Measurements from ENCODE around the gene TXNL1.
"Not testable (repeated sequence)": the region's sequence is repeated elsewhere in the genome, so short reads cannot be mapped to it uniquely, and the experiment has no call there.

The TXNL1 gene

DNA sequence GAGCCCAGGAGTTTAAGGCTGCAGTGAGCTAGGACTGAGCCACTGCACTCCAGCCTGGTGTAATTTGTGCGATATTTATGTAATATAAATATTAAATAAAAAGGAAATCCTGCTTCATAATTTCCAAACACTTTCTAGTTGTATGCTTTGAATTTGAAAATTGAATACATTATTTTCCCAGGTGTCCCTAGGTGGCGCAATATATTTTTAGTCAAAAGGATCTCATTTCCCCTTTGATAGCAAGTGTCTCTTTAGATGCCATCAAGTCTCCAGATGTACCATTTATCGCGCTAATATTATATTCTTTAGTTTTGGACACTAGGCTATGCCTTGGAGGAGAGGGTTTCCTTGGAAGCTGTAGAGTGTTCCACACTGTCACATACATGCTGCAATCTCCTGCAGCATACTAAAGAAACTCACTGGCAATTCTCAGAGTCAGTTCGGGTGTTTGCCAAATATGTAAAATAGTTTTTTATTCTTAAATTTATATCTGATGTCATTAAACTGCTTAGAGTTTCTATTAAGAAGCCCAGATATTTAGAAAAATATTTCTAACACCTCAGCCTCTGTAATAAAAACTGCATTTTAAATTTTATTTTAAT is 7.1 kb upstream of the TXNL1 start:
- DNase-seq (ENCODE audit: low read depth): no peak

DNA sequence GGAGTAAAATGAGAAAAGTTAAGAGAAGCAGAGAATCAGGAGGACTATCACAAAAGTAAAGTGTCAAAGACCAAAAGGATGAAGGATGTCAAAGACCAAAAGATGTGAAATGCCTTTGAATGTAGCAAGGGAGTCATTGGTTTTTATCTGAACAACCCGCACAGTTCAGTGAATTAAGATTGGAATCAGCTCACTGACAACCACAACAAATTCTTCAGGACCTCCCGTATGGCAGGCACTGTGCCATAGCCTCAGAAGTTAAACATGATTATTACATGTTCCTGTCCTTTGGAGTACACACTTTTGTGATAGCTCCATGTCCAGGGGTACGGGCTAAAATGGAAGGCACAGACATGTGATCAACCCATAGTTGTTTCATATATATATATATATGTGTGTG is 5.0 kb upstream of the TXNL1 start:
- no peak for DNase-seq (ENCODE audit: low read depth)

DNA sequence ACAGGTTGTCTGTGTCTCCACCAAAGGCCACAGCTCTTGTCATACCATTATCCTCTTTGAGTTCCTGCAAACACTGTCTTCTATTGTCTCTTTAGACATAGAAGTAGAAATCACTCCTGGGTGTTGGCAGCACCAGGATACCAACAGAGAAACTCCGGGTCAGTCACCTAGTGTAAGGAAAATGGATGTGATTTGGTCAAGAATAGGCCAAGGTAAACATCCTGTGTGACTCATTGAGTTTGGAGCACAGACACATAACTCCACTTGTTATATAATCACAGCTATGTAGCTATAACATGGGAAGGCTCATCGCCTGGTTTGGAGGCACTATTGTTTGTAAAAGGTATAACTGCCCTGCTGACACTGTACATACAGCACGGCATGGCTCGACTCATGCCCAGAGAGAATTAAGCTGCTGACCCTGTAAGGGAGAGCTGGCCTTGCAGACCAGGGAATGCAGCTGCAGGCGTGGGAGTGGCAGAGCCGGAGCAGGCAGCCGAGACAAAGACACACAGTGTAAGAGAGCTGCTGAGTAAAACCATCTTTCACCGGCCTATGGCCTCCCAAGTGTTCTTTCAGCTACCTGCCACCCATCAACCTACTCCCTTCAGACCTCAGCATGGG is 3.4 kb upstream of the TXNL1 start:
- no peak for DNase-seq (ENCODE audit: low read depth)

DNA sequence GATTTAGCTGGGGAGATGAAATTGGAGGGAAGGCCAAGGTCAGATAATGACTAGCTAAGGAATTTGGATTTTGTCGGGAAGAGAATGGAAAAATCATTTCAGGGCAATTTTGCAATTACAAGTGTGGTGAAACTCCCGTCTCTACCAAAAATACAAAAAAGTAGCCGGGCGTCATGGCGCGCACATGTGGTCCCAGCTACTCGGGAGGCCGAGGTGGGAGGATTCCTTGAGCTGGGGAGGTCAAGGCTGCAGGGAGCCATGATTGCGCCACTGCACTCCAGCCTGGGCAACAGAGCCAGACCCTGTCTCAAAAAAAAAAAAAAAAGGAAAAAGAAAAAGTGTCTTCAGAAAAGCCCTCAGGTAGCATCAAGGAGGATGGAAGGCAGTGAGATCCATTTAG is 1.2 kb upstream of the TXNL1 start:
- DNase-seq (ENCODE audit: low read depth): no peak

DNA sequence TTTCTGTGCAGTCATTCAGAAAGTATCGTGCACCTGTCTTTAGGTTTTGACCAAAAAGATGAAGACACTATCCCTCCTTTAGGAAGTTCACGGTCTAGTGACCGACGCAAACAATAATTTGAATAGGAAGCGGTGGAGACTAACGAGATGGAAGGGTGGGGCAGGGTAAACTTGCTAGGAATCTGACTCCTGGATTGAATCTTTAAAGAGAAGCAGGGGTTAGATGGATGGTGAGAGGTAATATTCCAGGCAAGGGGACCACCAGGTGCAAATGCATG is 651 bp upstream of the TXNL1 start:
- DNase-seq (ENCODE audit: low read depth): no peak

DNA sequence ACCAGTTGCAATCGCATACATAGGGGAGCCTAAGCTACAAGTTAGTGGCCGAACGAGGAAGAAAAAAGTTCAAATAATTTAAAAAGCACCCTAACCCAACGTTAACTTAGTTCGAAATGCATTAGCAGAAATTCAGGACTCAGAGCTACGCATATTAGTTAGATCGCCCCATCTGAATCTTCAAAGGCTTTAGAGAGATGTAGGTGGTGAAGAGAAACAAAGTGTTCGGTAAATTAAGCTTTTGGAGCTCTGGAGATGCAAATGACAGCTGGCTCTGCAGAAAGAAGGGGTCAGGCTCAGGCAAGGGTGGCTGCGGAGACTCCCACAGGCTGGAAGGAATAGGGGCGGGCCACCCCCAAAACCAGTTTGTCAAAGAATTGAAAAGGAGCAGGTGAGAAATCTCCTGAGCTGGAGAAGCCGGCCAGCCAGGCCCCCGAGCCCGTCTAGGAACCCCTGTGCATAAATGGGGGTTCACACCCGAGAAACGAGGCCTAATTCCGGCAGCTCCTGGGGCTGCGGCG is 621 bp downstream of the TXNL1 start:
- DNase-seq (ENCODE audit: low read depth): no peak

DNA sequence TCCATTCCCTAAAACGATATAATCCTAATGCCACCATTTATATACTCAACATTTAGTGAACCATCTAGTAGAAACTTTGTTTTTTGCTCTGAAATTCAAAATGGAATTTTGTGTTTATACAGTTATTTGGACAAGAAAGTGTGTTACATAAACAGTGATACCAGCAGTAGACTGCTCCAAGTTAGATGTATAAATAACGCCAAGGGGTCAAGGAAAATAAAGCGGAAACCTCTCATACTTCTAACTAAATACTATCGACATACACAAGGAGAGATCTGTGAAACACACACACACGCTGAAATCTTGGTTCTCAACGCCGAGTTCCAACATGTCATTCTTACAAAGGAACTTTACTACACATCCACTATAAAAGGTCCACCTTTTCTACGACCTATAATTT is 1.2 kb downstream of the TXNL1 start:
- no peak for DNase-seq (ENCODE audit: low read depth)

DNA sequence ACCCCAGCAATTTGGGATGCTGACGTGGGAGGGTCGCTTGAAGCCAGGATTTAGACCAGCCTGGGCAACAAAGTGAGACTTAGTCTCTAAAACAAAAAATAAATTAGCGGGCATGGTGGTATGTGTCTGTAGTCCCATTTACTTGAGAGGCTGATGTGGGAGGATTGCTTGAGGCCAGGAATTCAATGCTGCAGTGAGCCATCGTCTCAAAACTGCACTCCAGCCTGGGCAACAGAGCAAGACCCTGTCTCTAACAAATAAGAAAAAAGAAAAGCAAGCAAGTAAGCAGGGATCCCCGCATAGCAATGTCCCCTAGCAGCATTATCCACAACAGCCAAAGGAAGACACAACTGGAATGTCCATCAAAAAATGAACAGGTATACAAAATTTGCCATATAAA is 3.4 kb downstream of the TXNL1 start:
- DNase-seq (ENCODE audit: low read depth): no peak

DNA sequence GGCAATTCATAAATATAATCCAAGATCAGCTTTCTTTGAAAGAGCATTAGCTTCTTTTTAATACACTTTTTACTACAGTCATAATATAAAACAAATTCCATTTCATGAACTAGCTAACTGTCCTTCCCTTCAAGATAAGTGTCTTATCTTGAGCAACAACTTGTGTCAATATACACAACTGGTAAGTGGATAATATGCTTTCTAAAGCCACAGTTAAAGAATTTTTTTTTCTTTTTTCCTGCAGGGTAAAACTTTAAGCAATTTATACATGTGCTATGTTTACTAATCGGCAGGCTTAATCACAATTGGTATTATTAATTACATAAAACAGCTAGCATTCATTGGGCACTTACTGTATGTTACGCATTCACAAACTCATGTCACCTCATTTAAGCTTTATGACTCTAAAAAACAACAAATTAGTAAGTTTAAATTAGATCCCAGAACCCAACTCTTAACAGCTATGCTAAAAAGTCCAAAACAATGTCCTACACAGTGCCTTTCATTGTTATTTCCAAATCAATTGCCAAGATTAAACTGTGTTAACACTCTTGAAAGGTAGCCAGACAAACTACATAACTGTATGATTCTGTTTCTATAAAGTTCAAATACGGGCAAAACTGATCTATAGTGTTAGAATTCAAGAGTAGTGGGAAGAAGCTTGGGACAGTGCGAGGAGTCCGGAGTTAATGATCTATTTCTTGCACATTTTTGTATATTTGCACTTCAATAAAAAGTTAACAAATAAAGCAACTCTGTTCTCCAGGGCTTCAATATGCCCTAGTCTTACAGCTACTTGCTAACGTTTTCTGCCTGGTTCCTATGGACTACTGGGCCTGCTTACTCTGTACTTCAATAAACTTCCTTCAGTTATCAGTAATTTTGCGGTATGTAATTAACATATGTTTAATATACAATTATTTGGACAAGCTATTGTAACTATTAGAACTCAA is 6.0 kb downstream of the TXNL1 start:
- DNase-seq (ENCODE audit: low read depth): no peak

DNA sequence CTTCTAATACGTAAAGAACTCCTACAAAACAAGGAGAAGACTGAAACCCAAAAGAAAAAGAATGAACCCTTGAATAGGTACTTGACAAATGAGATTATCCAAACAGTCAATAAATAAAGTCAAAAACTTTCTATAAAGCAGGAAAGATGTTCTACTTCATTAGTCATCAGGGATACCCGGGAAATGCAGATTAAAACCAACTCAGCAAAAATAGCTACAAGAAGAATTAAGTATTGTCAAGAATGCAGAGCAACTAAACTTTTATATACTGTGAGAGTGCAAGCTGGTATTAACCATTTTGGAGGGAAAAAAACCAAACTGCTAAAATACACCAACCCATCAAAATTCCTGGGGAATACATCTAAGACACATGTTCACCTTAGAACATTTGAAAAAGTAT is 10.4 kb downstream of the TXNL1 start:
- no peak for DNase-seq (ENCODE audit: low read depth)

DNA sequence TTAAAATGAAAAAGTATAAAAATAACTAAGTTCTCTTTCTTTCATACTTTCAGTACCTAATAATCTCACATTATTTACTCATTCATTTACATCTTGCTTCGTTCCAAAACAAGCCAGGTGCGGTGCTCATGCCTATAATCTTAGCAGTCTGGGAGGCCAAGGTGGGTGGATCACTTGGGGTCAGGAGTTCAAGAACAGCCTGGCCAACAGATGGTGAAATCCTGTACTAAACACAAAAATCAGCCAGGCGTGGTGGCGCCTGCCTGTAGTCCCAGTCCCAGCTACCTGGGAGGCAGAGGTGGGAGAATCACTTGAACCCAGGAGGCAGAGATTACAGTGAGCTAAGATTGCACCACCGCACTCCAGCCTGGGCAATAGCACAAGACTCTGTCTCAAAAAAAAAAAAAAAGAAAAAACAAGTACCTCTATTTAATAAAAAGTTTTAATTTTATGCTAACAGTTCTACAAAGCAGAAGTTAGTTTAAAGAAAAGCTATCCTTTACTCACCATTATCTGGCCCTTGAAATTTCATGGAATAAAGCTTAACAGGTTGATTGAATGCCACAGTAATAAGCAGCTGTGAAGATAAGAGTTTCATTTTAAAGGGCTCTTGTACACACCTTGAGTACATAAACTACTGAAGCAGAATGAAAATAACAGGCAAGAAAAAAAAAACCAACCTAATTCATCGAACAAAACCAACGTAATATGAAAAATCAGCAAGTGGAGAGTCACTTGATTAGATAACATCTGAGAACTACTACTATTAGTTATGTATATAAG is 22.5 kb downstream of the TXNL1 start:
- DNase-seq (ENCODE audit: low read depth): no peak

DNA sequence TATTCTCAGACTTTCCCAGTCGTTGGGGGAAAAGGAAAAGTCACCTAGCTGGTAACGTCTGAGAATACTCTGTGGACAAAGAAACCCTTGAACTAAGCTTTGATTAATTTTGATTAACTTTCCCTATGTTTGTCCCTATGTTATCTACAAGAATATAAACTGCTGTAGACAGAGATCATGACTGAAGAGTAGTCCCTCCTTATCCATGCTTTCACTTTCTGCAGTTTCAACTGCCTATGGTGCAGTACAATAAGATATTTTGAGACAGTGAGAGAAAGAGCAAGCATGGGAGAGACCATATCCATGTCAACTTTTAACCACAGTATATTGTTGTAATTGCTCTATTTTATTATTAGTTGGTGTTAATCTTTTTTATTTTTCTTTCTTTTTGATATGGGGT is 31.8 kb downstream of the TXNL1 start:
- no peak for DNase-seq (ENCODE audit: low read depth)

DNA sequence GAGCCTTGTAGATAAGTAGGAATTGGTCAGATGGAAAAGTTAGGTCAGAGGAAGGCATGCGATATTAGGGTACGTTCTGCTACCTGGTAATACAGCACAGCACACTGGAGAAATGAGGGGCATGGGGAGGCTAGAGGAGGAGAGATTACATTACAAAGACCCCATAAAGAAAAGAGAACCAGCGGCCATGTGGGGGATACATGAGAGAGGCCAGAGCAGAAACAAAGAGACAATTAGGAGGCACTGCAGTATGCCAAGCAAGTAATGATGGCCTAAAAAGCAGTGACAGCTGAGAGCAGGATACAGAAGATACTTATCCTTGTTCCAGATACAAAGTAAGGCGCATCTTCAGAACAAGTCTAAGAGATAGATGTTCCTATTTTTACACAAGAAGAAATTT is 40.0 kb downstream of the TXNL1 start:
- no peak for DNase-seq (ENCODE audit: low read depth)

DNA sequence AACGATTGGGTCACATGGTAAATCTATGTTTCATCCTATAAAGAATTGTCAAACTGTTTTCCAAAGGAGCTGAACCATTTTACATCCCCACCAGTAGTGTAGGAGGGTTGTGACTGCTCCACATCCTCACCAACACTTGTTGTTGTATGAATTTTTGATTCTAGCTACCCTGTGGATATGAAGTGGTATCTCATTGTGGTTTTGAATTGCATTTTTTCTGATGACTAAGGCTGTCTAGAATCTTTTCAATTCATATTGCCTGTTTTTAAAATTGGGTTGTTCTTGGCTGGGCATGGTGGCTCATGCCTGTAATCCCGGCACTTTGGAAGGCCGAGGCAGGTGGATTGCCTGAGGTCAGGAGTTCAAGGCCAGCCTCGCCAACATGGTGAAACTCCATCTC is 44.5 kb downstream of the TXNL1 start:
- no peak for DNase-seq (ENCODE audit: low read depth)

DNA sequence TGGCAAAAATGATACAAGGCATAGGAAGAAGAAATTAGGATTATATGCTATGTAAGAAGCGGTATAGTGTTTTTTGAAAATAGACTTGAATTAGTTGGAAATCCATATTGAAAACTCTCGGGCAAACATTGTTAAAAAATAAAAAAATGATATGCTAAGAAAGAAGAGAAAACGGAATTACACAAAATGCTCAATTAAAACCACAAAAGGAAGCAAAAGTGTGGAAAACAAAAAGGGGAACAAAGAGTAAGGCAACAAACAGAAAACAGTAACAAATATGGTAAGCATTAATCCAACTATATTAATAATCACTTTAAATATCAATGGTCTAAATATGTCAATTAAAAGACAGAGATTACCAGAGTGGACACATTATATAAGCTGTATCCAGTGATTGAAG is 58.4 kb downstream of the TXNL1 start:
- DNase-seq (ENCODE audit: low read depth): no peak

DNA sequence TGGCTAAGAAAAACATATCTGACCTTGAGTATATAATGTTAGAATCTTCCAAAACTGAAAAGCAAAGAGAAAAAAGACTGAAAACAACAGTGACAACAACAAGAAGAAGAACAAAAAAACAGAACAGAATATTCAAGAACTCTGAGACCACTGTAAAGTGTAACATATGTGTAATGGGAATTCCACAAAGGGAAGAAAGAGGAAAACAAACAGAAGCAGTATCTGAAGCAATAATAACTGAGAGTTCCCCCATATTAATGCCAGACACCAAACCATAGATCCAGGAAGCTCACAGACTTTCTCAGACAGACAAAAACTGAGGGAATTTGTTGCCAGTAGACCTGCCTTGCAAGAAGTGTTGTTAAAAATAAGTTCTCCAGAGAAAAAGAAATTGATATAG is 58.9 kb downstream of the TXNL1 start:
- DNase-seq (ENCODE audit: low read depth): no peak

DNA sequence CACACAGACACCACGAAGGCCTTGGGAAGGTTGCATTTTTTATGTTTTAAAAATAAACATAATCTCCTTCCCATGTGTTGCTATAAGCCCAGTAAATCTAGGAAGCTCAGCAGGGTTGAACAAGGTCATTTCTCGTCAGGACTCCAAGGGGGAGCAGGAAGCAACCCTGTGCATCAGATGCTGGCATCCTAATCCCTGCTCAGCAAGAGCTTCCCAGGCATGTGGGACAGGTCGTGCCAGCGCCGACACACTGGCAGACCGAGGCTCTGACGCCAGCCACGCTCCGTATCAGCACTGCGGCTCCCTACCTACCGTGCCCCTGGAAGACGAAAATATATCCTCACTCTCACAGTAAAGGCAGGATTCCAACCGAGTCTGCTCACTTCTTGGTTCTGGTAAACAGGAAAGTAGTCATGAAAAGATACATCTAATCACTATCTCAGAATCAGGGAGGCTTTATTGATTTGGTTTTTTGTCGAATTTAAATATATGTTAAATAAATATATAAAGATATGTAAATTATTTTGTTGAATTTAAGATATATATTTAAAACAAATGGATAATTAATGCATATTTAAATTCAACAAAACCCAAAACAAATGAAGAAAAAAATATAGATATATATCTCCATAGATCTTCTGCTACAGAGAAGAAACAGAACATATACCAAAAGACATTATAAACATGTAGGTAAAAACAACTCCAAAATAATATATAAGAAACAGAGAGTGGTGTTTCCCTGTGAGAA is 61.4 kb downstream of the TXNL1 start:
- DNase-seq (ENCODE audit: low read depth): no peak

DNA sequence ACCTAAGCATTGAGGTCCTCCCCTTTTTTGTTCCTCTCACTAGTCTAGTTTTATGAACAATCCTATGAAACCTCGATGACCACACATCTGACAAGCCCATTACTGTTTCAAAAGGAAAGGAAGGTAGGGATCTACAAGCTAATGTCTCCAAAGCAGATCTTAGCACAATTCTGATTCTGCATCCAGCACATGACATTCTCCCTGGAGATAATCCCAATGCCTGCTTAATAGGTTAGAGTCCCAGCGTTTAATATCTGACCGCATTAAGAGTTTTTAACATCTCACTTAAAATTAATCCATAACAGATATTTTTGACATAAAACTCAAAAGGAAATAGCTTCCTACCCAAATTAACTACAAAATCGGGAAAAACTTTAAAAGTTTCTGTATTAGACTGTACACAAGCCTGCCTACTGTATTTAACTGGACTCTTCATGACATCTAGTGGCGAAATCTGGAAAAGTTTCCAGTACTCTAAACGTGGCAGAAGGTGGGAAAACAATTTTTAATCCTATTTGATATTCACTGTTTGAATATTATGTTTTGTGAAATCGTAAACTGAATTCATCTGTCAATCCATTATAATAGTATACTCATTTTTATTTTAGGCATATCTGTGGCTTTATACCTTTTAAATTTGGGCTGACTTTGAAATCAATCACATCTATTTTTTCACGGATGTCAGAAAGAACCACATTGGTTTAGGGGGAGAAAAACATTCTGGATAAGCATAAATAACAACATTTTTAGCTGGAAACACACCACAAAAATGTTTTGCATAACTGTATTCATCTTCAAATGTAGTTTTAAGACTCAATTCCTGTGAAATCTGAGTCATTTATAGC is 62.4 kb downstream of the TXNL1 start:
- DNase-seq (ENCODE audit: low read depth): no peak

DNA sequence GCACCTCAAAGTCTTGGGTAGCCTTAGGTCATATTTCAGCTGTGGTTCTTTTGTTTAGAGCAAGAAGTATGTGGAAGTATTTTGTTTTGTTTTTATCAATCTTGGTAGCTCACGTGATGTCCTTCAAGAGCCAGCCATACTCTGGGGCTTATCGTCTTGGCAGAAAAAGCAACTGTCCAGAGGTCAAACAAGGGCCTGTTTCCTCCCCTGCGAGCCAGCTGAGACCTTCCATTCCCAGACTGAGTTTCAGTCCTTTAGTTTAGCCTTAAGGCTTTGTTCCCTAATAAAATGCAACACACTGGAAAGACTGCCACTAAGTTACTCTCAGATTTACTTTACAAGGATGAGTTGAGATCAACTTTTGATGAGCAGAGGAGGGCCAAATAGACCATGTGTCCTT is 63.5 kb downstream of the TXNL1 start:
- DNase-seq (ENCODE audit: low read depth): no peak

DNA sequence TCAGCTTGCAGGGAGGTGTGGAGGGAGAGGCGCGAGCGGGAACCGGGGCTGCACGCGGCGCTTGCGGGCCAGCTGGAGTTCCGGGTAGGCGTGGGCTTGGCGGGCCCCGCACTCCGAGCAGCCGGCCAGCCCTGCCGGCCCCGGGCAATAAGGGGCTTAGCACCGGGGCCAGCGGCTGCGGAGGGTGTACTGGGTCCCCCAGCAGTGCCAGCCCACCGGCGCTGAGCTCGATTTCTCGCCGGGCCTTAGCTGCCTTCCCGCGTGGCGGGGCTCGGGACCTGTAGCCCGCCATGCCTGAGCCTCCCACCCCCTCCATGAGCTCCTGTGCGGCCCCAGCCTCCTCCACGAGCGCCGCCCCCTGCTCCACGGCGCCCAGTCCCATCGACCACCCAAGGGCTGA is 66.1 kb downstream of the TXNL1 start:
- DNase-seq (ENCODE audit: low read depth): not testable (repeated sequence)

DNA sequence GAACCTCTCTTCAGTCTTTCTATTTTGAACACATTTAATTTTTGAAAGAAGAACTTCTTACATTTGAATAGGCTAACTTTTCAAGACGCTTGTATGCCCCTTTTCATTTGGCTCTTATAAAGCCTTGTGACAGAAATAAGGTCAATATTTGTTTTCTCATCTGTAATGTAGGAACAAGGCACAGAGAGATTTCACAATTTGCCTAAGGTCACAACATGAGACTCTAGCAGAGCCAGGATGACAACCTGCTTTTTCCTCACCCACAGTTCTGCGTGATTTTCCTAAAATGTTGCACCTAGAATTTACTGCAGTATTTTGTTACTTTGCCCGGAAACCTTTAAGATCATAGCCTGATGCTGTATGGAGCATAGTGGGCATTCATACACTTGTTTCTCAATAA is 67.4 kb downstream of the TXNL1 start:
- no peak for DNase-seq (ENCODE audit: low read depth)

Measured in stimulated activated CD8-positive, alpha-beta memory T cell treated with anti-CD3 and anti-CD28 coated beads, Interleukin-4, amount 100 ng/mL, for 24 hours (primary cell).